Measurements from ENCODE around the gene KANSL1.

Gene KANSL1

DNA sequence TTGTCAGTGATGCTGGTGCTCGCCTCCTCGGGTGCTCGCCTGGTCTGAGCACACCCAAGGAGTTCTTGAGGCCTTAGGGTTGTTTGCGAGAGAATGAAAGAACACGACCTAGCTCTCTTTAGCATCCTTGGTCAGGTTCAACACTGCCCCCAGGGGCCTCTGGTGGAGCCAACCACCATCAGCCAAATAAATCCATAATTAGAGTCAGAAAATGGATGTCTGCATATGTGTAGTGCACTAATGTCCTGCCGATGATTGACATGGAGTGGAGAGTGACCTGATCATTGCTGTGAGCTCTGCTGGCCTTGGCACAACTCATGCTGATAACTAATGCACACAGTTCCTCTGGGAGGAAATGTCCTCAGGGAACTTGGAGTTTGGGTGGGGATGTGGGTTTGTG is 202.3 kb downstream of the KANSL1 start:
- TF ChIP-seq, protein P1, sequence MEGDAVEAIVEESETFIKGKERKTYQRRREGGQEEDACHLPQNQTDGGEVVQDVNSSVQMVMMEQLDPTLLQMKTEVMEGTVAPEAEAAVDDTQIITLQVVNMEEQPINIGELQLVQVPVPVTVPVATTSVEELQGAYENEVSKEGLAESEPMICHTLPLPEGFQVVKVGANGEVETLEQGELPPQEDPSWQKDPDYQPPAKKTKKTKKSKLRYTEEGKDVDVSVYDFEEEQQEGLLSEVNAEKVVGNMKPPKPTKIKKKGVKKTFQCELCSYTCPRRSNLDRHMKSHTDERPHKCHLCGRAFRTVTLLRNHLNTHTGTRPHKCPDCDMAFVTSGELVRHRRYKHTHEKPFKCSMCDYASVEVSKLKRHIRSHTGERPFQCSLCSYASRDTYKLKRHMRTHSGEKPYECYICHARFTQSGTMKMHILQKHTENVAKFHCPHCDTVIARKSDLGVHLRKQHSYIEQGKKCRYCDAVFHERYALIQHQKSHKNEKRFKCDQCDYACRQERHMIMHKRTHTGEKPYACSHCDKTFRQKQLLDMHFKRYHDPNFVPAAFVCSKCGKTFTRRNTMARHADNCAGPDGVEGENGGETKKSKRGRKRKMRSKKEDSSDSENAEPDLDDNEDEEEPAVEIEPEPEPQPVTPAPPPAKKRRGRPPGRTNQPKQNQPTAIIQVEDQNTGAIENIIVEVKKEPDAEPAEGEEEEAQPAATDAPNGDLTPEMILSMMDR (IDR thresholded peaks at IDR 0.05) = no peak

DNA sequence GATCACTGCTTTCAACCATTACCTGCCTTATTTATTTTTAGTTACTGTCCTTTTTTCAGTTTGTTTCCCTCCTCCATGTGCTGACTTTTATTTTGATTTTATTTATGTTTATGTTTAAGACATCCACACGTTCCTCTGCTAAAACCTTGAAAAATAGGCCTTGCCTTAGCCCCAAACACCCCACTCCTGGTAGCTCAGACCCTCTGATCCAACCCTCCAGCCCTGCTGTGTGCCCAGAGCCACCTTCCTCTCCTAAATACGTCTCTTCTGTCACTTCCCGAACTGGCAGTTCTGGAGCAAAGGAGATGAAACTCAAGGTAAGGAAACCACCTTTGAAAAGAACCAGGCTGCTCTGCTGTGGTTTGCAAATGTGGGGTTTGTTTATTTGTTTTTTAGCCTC is 203.5 kb downstream of the KANSL1 start:
- TF ChIP-seq, protein P1 (IDR thresholded peaks at IDR 0.05) = no peak

DNA sequence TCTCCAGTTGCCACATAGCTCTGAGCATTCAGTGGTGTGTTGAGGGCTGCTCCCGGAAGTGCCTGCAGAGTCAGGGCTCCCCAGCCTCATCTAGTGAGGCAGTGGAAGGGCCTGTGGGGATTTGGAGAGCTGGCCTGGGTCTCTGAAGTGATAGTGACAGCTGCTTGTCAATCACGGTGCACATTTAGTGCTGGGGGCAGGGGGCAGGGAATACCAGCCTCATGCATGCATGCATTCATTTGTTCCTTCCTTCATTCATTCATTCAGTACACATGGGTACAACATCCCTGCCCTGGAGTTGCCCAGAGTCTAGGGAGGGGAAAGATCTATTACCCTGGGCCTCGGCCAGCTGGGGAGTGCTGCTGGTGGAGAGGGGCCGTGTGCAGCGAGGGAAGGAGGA is 205.5 kb downstream of the KANSL1 start:
- TF ChIP-seq, protein P1 (IDR thresholded peaks at IDR 0.05) = no peak

DNA sequence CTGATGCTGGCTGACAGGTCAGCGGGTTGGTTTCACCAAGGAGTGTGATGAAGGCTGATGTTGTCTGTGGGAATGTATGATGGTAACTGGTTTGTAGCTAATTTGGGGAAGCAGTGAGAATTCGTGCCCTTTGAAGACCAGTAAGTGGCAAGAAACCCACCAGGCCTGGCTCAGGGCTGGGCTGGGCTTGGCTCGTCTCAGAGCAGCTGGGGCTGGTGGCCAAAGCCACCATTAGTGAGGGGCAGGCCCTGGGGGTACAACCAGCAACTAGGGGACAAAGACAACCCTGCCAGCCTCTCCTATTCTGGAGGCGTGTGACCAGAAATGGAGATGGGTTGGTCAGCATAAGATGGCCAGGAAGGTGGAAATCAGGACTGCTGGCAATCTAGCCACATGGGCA is 207.2 kb downstream of the KANSL1 start:
- TF ChIP-seq, protein P1 (IDR thresholded peaks at IDR 0.05) = no peak

DNA sequence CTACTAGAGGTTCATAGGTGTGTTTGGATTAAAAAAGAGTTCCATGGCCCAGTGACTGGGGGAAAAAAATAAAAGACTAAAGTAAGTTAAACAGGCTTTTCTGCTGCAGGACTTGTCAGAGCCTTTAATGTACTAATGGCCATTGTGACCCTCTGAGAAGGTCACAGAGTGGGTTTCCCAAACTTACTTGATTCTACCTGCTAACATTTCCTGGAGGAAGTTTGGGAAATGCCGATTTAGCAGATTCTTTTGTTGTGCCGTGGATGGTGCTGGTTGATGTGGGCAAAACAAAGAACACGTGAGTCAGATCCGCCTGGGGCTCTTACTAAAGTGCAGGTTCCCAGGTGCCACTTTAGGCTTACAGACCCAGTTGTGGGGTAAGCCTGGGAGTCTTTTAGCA is 207.8 kb downstream of the KANSL1 start:
- TF ChIP-seq, protein P1 (IDR thresholded peaks at IDR 0.05) = no peak

DNA sequence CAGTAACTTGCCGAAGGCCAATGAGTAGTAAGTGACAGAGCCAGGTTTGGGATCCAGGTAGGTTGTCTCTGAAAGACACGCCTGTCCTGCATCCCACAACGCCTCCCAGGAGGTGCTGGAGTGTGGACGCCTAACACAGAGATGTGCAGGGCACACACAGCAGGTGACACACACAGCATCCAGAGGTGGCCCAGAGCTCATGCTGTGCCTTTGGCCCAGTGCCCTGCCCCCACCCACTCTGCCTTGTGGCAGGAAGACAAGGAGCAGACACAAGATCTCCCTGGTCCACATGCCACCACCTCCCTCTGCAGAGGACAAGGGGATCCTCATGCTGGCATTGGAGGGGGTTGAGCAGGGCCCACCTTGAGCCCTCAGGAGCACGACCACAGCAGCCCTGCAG is 208.9 kb downstream of the KANSL1 start:
- TF ChIP-seq, protein P1 (IDR thresholded peaks at IDR 0.05) = no peak

DNA sequence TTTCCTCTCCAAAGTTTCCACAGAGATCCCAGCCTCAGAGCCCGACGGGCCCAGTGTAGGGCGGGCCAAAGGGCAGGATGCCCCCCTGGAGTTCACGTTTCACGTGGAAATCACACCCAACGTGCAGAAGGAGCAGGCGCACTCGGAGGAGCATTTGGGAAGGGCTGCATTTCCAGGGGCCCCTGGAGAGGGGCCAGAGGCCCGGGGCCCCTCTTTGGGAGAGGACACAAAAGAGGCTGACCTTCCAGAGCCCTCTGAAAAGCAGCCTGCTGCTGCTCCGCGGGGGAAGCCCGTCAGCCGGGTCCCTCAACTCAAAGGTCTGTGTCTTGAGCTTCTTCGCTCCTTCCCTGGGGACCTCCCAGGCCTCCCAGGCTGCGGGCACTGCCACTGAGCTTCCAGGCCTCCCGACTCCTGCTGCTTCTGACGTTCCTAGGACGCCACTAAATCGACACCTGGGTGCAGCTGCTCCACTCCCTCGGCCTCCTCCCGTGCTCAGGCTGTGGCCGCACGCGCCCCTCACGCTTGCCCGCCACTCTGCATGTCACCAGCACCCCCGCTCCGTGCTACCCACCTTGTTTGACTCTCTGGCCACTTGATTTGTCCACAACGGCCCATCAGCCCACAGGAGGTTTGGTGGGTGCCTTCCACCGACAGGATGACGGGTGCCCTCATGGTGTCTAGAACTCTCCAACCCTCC is 209.5 kb downstream of the KANSL1 start:
- TF ChIP-seq, protein P1 (IDR thresholded peaks at IDR 0.05) = no peak
